Measurements from ENCODE around the gene SGPL1.

The SGPL1 gene

GRCh38 chr10:70864935-70865334 is 49.2 kb downstream of the SGPL1 start:
- H2AFZ ChIP-seq (ENCODE audit: low read length) = no peak overlapping the region
- no peak overlapping the region for H2BK12ac ChIP-seq (ENCODE audit: low read length)
- WGBS, 2 donors (ENCODE audit: extremely low coverage in 2 of 2, insufficient read length in 2 of 2, insufficient replicate concordance in 1 of 2) = no CpG with 5 or more reads among the region's 1 CpG
- H3K4me2 ChIP-seq (ENCODE audit: insufficient read depth, low read length, poor library complexity, severe bottlenecking) = no peak overlapping the region
- H4K91ac ChIP-seq (ENCODE audit: low read depth, low read length, poor library complexity) = no peak overlapping the region
- no peak overlapping the region for H2AK5ac ChIP-seq (ENCODE audit: low read depth, low read length)
- no peak overlapping the region for H4K8ac ChIP-seq (ENCODE audit: low read depth, low read length)
- H2BK5ac ChIP-seq (ENCODE audit: low read length) = no peak overlapping the region
- no peak overlapping the region for H3K4me3 ChIP-seq (ENCODE audit: low read length in 2 of 2)
- H3K9me3 ChIP-seq (replicated peaks in 1 of 2; ENCODE audit: control insufficient read depth in 2 of 2, insufficient read depth in 1 of 2, low read depth in 1 of 2, low read length in 2 of 2) = no peaks in the 10 kb centered on the region
- no peaks in the 10 kb centered on the region for H3K79me1 ChIP-seq (ENCODE audit: low read depth, low read length)
- no peak overlapping the region for H2BK15ac ChIP-seq (ENCODE audit: low read length)
- peaks cover 8 to 85% of the 10 kb centered on the region in 2 donors for H3K36me3 ChIP-seq (replicated peaks in 1 of 2; ENCODE audit: control insufficient read depth in 2 of 2, insufficient read depth in 2 of 2, low read length in 2 of 2)
- no peak for DNase-seq (ENCODE audit: low spot score)
- H3K27ac ChIP-seq (replicated peaks; ENCODE audit: low read length) = no peak overlapping the region
- H3K23ac ChIP-seq (ENCODE audit: low read depth, low read length, poor library complexity) = no peak overlapping the region
- no peak overlapping the region for H3K9ac ChIP-seq (ENCODE audit: low read depth, low read length, poor library complexity)
- no peak overlapping the region for H2BK120ac ChIP-seq (ENCODE audit: low read depth, low read length)
- H3K27me3 ChIP-seq (ENCODE audit: control insufficient read depth in 3 of 3, insufficient read depth in 3 of 3, low read depth in 1 of 3, low read length in 3 of 3) = no peaks in the 10 kb centered on the region
- no peak overlapping the region for H3K18ac ChIP-seq (ENCODE audit: low read length)
- H3K14ac ChIP-seq (ENCODE audit: low read length) = no peak overlapping the region
- H3K4me1 ChIP-seq (ENCODE audit: control insufficient read depth in 2 of 2, insufficient read depth in 1 of 2, low read depth in 1 of 2, low read length in 2 of 2) = peaks cover 0 to 3% of the 10 kb centered on the region in 2 donors
- no peak overlapping the region for H3K4ac ChIP-seq (ENCODE audit: low read length)

DNA sequence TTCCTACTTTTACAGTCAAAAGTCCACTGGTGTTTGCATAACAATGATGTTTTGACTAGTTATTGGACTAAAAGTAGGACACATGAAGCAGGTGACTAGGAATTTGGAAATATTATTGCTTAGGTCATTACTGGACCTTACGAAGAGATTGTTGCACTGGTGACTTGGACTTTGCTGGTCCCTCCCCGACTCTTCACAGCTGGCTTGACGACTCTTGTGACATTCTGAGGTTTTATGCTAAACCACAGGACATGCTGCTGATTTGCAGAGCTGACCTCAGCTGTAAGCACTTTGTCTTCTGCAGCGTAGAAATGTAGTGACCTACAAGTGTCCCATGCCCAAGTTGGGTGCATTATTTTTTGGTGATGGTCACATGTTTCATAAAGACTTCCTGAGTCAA is 50.7 kb downstream of the SGPL1 start:
- no peak overlapping the region for H2AFZ ChIP-seq (ENCODE audit: low read length)
- H3K14ac ChIP-seq (ENCODE audit: low read length) = no peak overlapping the region
- no CpG with 5 or more reads among the region's 4 CpGs for WGBS, 2 donors (ENCODE audit: extremely low coverage in 2 of 2, insufficient read length in 2 of 2, insufficient replicate concordance in 1 of 2)
- H3K4me2 ChIP-seq (ENCODE audit: insufficient read depth, low read length, poor library complexity, severe bottlenecking) = no peak overlapping the region
- H3K23ac ChIP-seq (ENCODE audit: low read depth, low read length, poor library complexity) = no peak overlapping the region
- H2BK12ac ChIP-seq (ENCODE audit: low read length) = no peak overlapping the region
- H3K9ac ChIP-seq (ENCODE audit: low read depth, low read length, poor library complexity) = no peak overlapping the region
- H4K8ac ChIP-seq (ENCODE audit: low read depth, low read length) = no peak overlapping the region
- no peaks in the 10 kb centered on the region for H3K9me3 ChIP-seq (replicated peaks in 1 of 2; ENCODE audit: control insufficient read depth in 2 of 2, insufficient read depth in 1 of 2, low read depth in 1 of 2, low read length in 2 of 2)
- no peak overlapping the region for H2AK5ac ChIP-seq (ENCODE audit: low read depth, low read length)
- no peaks in the 10 kb centered on the region for H3K27me3 ChIP-seq (ENCODE audit: control insufficient read depth in 3 of 3, insufficient read depth in 3 of 3, low read depth in 1 of 3, low read length in 3 of 3)
- peaks cover 11 to 85% of the 10 kb centered on the region in 2 donors for H3K36me3 ChIP-seq (replicated peaks in 1 of 2; ENCODE audit: control insufficient read depth in 2 of 2, insufficient read depth in 2 of 2, low read length in 2 of 2)
- DNase-seq (ENCODE audit: low spot score) = no peak
- H2BK120ac ChIP-seq (ENCODE audit: low read depth, low read length) = no peak overlapping the region
- H3K18ac ChIP-seq (ENCODE audit: low read length) = no peak overlapping the region
- H3K4me3 ChIP-seq (ENCODE audit: low read length in 2 of 2) = no peak overlapping the region
- no peak overlapping the region for H4K91ac ChIP-seq (ENCODE audit: low read depth, low read length, poor library complexity)
- no peak overlapping the region for H3K4ac ChIP-seq (ENCODE audit: low read length)
- no peak overlapping the region for H2BK5ac ChIP-seq (ENCODE audit: low read length)
- no peak overlapping the region for H2BK15ac ChIP-seq (ENCODE audit: low read length)
- H3K79me1 ChIP-seq (ENCODE audit: low read depth, low read length) = no peaks in the 10 kb centered on the region
- no peak overlapping the region for H3K27ac ChIP-seq (replicated peaks; ENCODE audit: low read length)
- peaks cover 0 to 3% of the 10 kb centered on the region in 2 donors for H3K4me1 ChIP-seq (ENCODE audit: control insufficient read depth in 2 of 2, insufficient read depth in 1 of 2, low read depth in 1 of 2, low read length in 2 of 2)

DNA sequence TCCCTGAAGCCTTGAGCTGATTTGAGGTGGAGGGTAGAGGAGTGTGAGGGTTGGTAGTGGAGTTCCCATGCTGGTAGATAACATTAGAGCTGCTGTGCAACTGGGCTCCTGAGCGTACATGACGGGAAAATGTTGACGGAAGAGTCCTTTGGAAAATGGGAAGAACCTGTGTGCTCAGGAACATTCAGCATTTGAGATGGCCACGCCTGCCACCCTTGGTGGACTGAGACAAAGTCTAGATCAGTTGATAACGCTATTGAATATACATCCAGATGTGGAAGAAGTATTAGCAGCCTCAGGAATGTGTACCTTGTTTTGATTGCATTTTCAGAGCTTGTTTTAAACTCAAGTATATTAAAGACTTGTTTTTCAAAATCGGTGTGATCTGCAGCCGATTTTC is 56.5 kb downstream of the SGPL1 start:
- no peak overlapping the region for H2AK5ac ChIP-seq (ENCODE audit: low read depth, low read length)
- no CpG with 5 or more reads among the region's 7 CpGs for WGBS, 2 donors (ENCODE audit: extremely low coverage in 2 of 2, insufficient read length in 2 of 2, insufficient replicate concordance in 1 of 2)
- H3K9me3 ChIP-seq (replicated peaks in 1 of 2; ENCODE audit: control insufficient read depth in 2 of 2, insufficient read depth in 1 of 2, low read depth in 1 of 2, low read length in 2 of 2) = no peaks in the 10 kb centered on the region
- H3K27me3 ChIP-seq (ENCODE audit: control insufficient read depth in 3 of 3, insufficient read depth in 3 of 3, low read depth in 1 of 3, low read length in 3 of 3) = no peaks in the 10 kb centered on the region
- no peak overlapping the region for H4K91ac ChIP-seq (ENCODE audit: low read depth, low read length, poor library complexity)
- no peak overlapping the region for H3K23ac ChIP-seq (ENCODE audit: low read depth, low read length, poor library complexity)
- no peak overlapping the region for H3K27ac ChIP-seq (replicated peaks; ENCODE audit: low read length)
- H2BK120ac ChIP-seq (ENCODE audit: low read depth, low read length) = no peak overlapping the region
- H3K4ac ChIP-seq (ENCODE audit: low read length) = no peak overlapping the region
- H3K4me1 ChIP-seq (ENCODE audit: control insufficient read depth in 2 of 2, insufficient read depth in 1 of 2, low read depth in 1 of 2, low read length in 2 of 2) = no peaks in the 10 kb centered on the region
- no peak for DNase-seq (ENCODE audit: low spot score)
- H3K4me2 ChIP-seq (ENCODE audit: insufficient read depth, low read length, poor library complexity, severe bottlenecking) = no peak overlapping the region
- no peak overlapping the region for H2BK15ac ChIP-seq (ENCODE audit: low read length)
- H3K14ac ChIP-seq (ENCODE audit: low read length) = no peak overlapping the region
- no peak overlapping the region for H2BK5ac ChIP-seq (ENCODE audit: low read length)
- no peak overlapping the region for H2BK12ac ChIP-seq (ENCODE audit: low read length)
- no peak overlapping the region for H3K18ac ChIP-seq (ENCODE audit: low read length)
- no peak overlapping the region for H3K9ac ChIP-seq (ENCODE audit: low read depth, low read length, poor library complexity)
- no peak overlapping the region for H4K8ac ChIP-seq (ENCODE audit: low read depth, low read length)
- no peak overlapping the region for H2AFZ ChIP-seq (ENCODE audit: low read length)
- no peaks in the 10 kb centered on the region for H3K79me1 ChIP-seq (ENCODE audit: low read depth, low read length)
- H3K4me3 ChIP-seq (ENCODE audit: low read length in 2 of 2) = no peak overlapping the region
- H3K36me3 ChIP-seq (replicated peaks in 1 of 2; ENCODE audit: control insufficient read depth in 2 of 2, insufficient read depth in 2 of 2, low read length in 2 of 2) = peaks cover 19 to 94% of the 10 kb centered on the region in 2 donors

- Histone ChIP-seq H3K4me3 (ENCODE audit: low read length in 2 of 2) (no peak overlapping the region), H4K8ac (ENCODE audit: low read depth, low read length) (no peak overlapping the region), H2BK12ac (ENCODE audit: low read length) (no peak overlapping the region), H3K4ac (ENCODE audit: low read length) (no peak overlapping the region), H2BK15ac (ENCODE audit: low read length) (no peak overlapping the region), H3K14ac (ENCODE audit: low read length) (no peak overlapping the region), H4K91ac (ENCODE audit: low read depth, low read length, poor library complexity) (no peak overlapping the region), H3K36me3 (replicated peaks in 1 of 2; ENCODE audit: control insufficient read depth in 2 of 2, insufficient read depth in 2 of 2, low read length in 2 of 2) (peaks cover 23 to 97% of the 10 kb centered on the region in 2 donors), H3K9me3 (replicated peaks in 1 of 2; ENCODE audit: control insufficient read depth in 2 of 2, insufficient read depth in 1 of 2, low read depth in 1 of 2, low read length in 2 of 2) (no peaks in the 10 kb centered on the region), H3K27ac (replicated peaks; ENCODE audit: low read length) (no peak overlapping the region), H3K4me2 (ENCODE audit: insufficient read depth, low read length, poor library complexity, severe bottlenecking) (no peak overlapping the region), H3K23ac (ENCODE audit: low read depth, low read length, poor library complexity) (no peak overlapping the region), H3K9ac (ENCODE audit: low read depth, low read length, poor library complexity) (no peak overlapping the region), H2AFZ (ENCODE audit: low read length) (no peak overlapping the region), H2BK5ac (ENCODE audit: low read length) (no peak overlapping the region), H3K27me3 (ENCODE audit: control insufficient read depth in 3 of 3, insufficient read depth in 3 of 3, low read depth in 1 of 3, low read length in 3 of 3) (no peaks in the 10 kb centered on the region), H3K79me1 (ENCODE audit: low read depth, low read length) (no peaks in the 10 kb centered on the region), H3K4me1 (ENCODE audit: control insufficient read depth in 2 of 2, insufficient read depth in 1 of 2, low read depth in 1 of 2, low read length in 2 of 2) (no peaks in the 10 kb centered on the region), H3K18ac (ENCODE audit: low read length) (no peak overlapping the region), H2BK120ac (ENCODE audit: low read depth, low read length) (no peak overlapping the region), H2AK5ac (ENCODE audit: low read depth, low read length) (no peak overlapping the region)
- no CpG with 5 or more reads among the region's 7 CpGs for WGBS, 2 donors (ENCODE audit: extremely low coverage in 2 of 2, insufficient read length in 2 of 2, insufficient replicate concordance in 1 of 2)
- DNase-seq (ENCODE audit: low spot score) = no peak
Observed at GRCh38 chr10:70874061-70874460, 58.3 kb downstream of the SGPL1 start.
